GM18499 (cell line): ENCODE data around the gene ELP4.

Source experiments
- ATAC-seq: cut with Tn5 transposase; IDR thresholded peaks from one replicate; pipeline ENCODE4 v1.9.1; 2021; ENCODE audit warnings: moderate number of reproducible peaks; ENCODE audit not compliant: insufficient read depth, unreplicated experiment

ELP4 gene

DNA sequence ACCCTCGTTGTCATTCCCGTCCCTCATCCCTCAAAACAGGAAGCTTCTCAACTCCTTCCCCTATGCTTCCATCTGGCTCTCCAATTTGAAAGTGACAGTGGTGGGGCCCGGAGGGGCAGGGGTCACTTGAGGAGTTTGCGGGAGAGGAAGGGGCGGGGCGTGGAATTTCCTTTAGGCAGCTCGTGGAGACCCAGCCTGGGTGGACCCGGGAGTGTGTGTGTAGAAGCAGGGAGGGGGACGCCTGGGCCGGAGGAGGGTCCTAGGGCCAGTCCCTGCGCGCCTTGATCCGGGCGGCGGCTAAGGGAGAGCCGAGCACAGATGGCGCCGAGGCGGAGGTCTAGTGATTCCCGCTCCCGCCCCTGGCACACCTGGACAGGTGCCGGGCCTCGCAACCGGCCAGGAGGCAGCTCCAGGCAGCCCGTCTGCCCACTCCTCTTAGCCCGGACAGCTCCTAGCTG lies 309.3 kb downstream of the ELP4 start:
- ATAC-seq = no peak

DNA sequence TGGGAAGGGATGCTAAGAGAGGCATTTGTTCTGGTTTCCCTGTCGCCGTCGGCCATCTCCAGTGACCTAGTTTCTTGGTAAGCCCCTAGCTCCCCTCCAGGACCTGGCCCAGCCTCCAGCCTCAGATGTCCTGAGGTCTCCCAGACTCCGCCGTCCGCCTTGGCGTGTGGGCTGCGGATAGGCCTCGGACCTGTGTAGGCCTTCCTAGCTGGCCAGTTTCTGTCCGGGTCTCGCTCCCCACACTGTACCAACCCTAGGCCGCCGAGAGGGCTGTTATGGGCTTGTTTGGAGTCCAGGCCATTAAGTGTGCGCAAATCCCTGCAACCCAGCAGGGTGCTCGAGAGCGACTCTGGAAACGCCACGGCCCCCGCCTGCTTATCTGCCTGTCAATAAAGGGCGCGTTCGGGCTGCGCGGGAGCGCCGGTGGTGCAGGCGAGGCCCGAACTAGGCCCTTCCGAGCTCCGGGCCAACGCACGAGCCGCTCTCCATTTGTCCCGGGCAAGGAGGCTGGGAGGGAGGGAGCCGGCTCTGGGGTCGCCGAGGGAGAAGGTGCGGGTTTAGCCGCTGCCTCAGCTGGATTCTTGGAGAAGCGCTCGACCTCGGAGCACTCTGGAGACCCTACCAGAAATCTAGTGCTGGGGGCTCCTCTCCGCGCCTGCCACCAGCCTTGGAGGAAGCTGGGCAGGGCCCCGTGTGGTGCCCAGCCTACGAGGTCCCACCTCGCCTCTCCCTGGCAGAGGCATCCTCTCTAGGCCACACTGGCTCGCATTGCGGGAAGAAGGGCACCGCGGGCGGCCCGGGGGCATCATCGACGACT lies 310.3 kb downstream of the ELP4 start:
- no peak for ATAC-seq

DNA sequence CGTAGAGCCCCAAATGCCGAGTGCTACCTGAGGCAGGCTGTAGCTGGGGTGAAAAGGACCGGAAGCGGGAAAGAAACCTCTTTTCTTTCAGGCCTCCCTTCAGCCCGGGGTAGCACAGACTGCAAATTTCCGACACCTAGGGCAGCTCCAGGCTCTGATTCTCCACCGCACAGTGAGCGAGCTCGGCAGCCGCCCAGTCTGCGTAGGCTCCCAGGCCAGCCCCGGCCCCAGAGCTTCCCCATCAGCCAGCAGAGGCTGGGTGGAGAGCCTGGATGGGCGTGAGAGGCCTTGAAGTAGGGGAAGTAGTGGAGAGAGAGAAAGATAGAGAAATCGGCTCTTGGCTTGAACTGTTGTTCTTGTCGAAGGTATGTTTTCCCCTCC lies 310.9 kb downstream of the ELP4 start:
- ATAC-seq = no peak

DNA sequence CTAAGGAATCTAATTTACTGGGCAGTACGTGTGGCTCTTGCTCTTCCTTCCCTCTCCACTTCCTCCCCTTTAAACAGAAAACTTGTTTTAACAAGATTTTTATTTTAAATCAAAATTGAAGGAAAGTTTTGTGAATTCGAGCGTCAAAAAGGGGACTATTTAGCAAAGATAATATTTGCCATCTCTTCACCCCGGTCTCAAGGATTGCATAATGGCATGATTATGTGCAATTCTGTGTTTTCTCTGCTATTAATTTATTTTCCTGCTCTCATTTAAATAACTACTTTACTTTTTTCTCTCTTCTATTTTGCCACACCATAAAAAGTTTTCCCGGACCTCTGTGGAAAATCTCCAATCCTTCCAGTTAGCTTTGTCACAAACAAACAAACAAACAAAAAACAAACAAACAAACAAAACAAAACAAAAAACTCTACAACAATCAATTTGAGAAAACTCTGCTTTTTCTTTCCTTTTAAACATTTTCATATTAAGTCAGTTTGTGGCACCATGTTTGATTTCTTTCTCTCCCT lies 311.7 kb downstream of the ELP4 start:
- ATAC-seq = no peak

DNA sequence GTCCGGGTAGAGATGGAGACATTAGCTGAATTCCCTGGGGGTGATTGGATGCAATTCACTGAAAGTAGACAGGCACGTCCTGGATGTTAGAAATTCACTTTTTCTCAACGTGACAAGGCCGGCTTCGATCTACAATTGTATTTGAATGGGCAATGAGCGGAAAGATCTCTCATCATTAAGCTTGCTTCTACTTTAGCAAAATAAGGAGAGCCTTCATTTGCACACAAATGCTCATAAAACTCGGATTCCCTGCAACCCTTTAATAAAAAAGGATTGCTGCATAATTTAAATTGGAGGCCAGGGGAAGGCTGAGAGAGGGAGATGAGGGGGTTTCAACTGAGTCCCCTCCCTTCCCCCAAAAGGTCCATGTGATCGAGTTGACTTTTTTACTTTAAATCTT lies 312.2 kb downstream of the ELP4 start:
- ATAC-seq = no peak

DNA sequence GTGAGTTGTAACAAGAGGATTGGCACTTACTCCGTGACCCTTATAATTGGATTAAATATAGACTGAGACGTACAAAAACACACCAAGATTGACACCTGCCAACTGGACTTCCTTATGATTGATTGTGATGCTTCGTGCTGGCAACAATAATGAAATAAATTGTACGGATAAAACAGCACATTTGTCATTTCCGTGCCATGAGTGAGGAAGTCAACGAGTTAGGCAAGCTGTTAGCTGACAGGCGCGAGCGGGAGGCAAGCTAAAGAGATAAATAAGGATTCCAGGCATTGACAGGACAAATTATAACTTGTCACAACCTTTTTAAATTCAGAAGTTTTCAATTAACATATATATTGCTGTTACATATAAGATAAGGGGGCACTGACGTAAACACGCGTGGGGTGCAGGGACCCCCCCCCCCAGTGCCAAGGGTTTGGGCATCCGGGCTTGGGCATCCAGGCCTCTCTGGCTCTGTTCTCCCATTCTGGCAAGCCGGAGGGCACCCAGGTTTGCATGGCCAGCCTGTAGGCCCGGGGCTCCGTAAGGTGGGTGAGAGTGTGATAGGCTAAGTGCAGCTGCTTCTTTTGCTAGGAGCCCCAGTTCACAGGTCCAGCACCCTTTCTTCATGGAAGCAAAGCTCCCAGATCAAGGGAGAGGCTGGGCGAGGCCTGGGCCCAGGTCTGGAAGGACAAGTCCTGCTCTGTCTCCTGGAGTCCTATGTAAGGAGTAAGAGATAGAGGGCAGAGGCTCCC lies 312.8 kb downstream of the ELP4 start:
- ATAC-seq = no peak

DNA sequence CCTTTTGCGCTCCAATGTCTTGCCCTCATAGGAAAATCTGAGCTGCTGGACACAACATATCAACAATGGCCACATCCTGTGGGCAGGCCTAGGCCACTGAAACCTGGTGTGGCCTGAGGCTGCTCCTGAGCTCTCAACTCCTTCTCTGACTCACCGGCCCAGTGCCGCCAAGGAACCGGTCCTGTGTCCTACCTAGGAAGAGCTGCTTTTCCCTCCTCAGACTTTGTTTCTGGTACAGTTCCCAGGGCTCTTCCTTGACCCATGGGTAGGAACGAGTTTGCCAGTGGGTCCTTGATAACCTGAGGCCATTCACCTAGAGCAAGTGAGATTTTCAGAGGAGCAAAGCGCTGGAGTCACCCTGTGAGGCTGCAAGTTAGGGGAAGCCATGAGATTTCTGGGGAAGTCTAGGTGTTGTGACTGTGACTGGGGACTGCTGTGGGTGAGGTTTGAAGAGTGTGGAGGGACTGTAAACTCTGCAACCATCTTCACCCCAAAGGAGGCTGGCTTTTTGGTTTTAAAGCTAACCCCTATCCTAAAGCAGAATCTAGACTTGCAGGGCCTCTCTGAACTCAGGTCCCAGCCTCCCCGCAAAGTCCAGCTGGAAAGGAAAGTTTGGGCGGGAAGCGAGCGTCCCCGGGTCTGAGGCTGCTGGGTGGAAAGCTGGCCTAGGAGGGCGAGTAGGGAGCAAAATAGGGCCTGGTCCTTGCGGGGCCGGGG lies 313.5 kb downstream of the ELP4 start:
- no peak for ATAC-seq

DNA sequence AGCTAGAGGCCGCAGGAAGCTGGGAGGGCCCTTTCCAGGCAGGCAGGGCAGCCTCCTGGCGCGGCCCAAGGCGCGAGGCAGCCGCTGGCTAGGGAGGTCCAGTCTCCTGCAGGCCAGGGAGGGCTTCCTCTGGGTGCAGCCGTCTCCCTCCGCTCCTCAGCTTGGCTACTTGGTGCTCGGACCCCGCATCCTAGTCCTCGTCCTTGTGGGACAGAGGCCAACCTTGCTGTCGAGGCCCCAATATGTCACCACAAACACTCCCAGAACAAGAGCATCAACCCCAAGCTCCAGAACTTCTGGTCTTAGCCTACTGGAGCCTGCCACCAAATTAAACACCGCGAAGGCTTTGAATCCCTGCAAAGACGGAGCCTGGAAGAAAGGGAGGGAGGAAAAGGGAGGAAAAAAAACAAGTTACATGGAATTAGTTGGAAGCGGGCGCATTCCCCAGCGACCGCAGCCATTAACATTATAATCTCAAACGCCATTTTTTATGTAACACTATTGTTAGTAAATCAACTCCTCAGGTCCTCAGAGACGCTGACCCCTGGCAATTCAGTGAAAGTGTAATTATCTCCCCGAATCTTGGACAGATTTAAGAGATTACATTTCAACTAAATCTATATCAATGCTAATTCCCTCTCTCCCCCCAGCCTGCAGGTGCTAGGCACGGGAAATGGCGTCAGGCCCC lies 314.2 kb downstream of the ELP4 start:
- ATAC-seq = no peak

DNA sequence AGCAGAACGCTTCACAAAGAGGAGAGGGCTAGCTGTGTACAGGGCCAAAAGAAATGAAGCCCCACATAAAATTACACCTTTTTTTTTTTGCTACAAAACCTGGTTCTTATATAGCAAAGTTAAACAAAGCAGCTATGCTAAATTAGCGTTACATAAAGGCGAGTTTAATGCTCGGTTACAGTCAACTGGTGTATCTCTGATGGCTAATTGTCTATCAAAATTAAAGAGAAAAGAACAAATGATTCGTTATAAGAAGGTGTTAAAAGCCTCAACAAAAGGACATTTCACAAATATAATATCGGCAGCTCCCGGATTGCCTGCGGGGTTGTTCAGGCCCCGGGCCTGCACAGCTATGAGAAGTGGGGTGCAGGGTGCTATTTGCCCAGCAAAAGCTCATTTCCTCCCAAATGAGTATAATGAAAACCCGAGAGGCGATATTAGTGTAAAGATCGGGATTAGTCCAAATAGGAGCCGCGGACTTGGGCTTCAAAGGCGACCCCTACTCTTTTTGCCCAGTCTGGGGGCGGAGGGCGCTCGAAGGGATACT lies 314.8 kb downstream of the ELP4 start:
- ATAC-seq = no peak

DNA sequence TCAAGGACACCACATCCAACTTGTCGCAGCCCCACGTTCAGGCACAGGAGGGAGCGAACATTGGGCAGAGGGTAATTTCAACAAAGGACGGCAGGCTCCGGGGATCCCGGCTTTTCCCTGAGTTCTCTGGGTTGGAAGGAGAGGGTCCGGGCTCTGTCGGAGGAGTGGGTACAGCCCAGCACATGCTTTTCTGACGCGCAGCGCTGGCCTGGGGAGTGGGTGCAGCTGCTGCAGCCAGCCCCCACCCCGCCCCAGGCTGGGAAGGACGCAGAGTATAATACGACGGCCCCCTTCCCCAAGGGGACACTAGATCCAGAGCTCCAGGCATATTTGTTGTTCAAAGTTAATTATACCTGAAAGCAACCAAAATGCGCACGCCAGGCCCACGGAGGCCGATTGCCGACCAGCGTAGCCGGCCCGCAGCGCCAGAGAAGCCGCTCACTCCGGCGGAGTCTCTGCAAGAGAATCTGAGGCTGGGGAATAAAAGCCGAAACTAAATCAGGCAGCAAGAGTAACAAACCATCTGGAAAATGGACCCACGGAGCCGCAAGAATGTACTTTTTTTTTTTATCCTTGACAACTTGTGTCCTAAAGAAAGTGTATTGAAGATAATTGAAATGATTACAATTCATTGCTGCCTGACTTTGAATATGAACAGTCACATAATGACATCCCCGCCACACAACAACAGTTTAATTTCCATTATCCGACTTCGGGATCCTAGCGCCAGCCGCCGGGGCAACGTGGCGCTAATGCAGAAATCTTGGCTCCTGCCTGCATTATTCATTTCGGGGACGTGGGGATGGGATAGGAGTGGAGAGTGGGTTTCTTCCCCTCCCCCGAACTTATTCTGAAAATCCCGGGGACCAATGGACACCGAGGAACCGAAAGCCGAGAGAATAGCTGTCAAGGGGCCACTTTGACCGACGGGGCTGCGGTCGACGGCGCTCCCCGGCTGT lies 315.6 kb downstream of the ELP4 start:
- no peak for ATAC-seq

DNA sequence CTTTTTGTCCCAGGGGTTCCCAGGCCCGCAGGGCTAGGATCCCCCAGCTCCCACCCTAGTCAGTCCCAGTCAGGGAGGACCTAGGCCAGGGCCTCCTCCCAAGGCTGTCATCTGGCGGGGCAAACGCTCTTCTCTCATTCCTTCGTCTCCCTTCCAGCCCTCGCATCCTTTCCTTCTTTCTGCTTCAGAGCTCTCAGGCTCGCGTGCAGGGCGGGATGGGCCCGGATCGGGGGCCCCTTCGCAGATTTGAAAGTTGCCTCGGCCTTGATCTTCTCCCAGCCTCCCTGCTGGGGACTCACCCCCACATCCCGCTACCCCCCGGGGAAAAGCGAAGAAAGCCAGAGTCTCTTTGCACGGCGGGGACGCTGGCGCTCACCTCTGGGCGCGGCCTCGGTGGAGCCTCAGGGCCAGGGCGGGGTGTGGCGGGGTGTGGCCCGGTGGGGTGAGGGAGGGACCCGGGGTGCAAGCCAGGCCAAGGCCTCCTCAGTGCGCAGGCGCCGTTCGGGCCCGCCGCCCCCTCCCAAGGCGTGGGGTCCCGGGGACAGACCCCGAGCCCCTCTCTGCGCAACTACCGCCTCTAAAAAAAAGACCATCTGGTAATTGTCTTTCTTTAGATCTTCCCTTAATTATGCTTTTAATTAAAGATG lies 316.4 kb downstream of the ELP4 start:
- no peak for ATAC-seq

DNA sequence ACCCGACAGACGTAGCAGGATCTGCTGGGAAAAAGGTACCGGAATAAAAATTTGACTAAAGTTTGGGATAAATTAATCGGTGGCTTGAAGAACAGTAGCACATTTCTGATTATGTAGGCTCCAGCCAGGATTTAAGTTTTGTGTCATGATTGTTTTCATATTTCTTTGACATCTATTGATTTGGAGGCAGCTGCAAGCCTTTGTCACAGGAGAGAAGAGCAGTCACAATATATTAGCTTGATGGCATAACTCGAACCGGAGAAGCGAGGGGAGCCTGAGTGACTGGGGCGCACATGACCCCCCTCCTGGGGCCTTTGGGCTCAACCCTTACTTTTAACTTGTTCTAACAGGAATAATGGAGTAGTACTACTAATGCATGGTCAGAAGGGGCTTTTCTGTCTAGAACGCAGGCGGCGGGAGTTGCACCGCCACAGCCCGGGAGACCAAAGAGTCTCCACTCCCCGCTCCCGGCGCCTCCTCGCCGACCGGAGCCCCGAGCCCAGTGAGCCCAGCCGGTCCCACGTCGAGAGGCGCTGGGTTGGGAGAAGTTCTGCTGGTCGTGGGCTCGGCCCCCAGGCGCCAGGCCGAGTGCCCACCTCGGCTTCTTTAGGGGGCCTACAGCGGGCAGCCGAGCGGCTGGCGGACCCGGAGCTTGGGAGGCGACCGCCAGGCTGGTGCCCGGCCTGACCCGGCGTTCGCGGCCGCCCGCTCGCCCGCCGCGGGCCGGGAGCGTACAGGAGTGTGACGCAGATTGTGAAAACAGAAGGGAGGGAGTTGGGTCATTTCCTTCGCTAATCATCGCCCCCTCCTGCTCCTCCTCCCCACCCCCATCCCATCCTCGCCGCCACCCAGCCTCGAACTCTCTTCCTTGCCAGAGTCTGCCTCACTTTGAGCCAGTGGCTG lies 317.2 kb downstream of the ELP4 start:
- no peak for ATAC-seq

DNA sequence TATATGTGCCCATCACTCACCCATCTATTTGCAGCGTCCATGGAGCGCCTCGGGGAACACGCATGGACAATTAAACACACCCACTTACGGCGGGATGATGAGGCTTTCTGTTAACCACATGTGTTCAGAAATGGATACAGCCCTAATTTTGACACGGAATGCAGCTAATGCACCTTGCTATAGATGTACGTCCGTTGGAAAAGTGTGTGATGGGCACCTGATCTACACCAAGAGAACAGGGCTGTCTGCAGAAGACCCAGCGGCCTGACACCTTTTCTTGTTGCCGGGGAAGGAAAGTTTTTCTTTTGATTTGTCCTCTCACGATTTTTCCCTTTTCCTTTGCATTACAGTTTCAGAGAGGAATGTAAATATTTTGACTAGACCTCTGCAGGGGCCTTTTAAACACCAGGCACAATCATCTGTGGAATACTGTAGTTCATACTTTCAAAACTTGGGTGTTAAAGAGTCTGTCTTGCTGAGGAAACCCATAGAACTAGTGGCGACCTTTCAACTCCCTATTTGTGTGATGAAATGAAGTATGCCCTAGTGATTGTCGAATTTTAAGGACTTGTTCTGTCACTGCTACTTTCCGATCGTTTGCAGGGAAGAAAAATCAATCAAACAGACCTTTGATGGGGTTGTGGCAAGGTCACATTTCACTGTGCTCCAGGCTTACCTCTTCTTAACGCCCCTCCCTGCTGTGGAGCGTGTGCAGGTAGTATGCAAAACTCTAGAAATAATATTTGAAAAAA lies 318.1 kb downstream of the ELP4 start:
- no peak for ATAC-seq

DNA sequence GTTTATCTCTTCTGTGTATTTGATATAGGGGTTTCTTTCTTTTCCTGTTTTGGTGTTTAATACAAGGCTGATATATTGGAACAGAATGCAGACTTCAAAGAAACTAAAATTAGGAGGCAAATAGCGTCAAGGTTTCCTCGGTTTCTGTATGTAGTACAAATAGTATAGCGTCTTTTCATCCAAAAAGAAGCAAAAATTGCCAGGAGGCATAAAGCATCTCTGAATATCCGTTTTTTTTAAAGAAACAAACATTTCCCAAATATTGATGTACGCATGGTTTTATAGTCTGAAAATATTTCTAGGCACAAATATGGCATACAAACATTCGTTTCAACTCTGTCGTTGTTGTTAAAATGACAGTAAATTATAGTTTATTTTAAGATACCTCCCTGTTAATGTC lies 318.6 kb downstream of the ELP4 start:
- no peak for ATAC-seq

DNA sequence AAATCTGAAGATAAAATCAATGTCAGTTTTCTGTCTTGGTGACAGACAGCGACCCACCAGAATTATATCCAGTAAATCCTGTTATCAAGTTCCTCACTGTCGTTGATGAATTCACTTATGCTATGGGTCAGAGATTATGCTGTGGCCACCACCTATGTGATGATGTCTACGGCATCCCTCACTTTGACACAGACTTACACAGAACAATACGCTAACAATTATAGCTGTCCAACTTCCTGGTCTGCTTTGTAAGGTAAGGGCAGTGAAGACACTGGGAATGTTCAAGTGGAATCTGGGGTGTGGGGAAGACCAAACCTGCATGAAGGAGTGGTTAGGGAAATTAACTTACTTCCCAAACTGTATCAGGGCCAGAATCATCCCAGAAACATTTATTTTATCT lies 320.8 kb downstream of the ELP4 start:
- no peak for ATAC-seq

DNA sequence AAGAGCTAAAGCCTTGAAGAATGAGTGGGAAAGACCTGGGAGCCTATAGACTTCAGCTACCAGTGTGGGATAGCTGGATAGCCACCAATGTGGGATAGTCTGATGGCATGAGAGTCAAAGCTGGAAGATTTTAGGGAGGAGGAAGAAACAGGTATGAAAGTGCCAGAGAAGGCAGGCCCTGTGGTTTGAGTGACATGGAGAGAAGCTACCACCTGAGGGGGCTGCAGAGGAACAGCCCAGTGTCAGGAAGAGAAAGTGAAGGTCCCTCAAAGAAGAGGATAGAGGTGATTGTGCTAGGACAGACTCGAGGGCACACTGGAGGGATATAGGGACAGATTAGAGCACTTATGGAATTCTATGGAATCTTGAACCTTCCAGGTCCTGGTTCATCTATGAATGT lies 324.7 kb downstream of the ELP4 start:
- ATAC-seq = no peak
